ENCODE results near the gene NADK2.

The NADK2 gene

GRCh38 chr5:36273809-36274526 lies 32.2 kb upstream of the NADK2 start:
- Histone ChIP-seq H3K4me3 (ENCODE audit: insufficient read depth in 1 of 2, low read depth in 1 of 2, low read length in 2 of 2) (no peak overlapping the region), H4K8ac (ENCODE audit: low read length) (no peak overlapping the region), H3K27me3 (ENCODE audit: control insufficient read depth in 1 of 2, insufficient read depth in 1 of 2, low read length in 2 of 2) (no peaks in the 10 kb centered on the region), H3K23ac (ENCODE audit: low read length in 2 of 2) (no peak overlapping the region), H2BK120ac (ENCODE audit: low read depth, low read length) (no peak overlapping the region), H4K91ac (ENCODE audit: low read length) (no peak overlapping the region), H3K79me1 (replicated peaks; ENCODE audit: low read length, poor library complexity, severe bottlenecking) (no peaks in the 10 kb centered on the region), H2AK5ac (ENCODE audit: low read length, severe bottlenecking) (no peak overlapping the region), H2AFZ (ENCODE audit: low read depth, low read length) (no peak overlapping the region), H2BK12ac (ENCODE audit: low read length in 2 of 2) (no peak overlapping the region), H3K9me3 (ENCODE audit: control insufficient read depth, low read length) (no peaks in the 10 kb centered on the region), H3K14ac (ENCODE audit: low read length in 2 of 2) (no peak overlapping the region), H2BK15ac (ENCODE audit: low read depth, poor library complexity, severe bottlenecking) (no peak overlapping the region), H3K4ac (ENCODE audit: low read depth in 1 of 2, low read length in 2 of 2) (no peak overlapping the region), H3K36me3 (ENCODE audit: control insufficient read depth in 1 of 2, insufficient read depth in 2 of 2, low read depth in 1 of 2, low read length in 2 of 2) (no peaks in the 10 kb centered on the region), H3K27ac (ENCODE audit: low read length, poor library complexity, severe bottlenecking) (no peak overlapping the region), H3K9ac (ENCODE audit: low read length) (no peak overlapping the region), H3K4me1 (ENCODE audit: control insufficient read depth, insufficient read depth, low read depth, low read length) (no peaks in the 10 kb centered on the region), H3K4me2 (ENCODE audit: low read length, poor library complexity, severe bottlenecking) (no peak overlapping the region), H3K18ac (ENCODE audit: low read depth in 1 of 2, low read length in 2 of 2) (no peak overlapping the region), H2BK5ac (ENCODE audit: low read depth, low read length, poor library complexity, severe bottlenecking) (no peak overlapping the region)
- WGBS, result 74% methylated on average over 4 of the region's 6 CpGs
- no peak for DNase-seq

- Histone ChIP-seq H3K18ac (ENCODE audit: low read depth in 1 of 2, low read length in 2 of 2) (no peak overlapping the region), H4K8ac (ENCODE audit: low read length) (no peak overlapping the region), H3K4me2 (ENCODE audit: low read length, poor library complexity, severe bottlenecking) (no peak overlapping the region), H3K4me3 (ENCODE audit: insufficient read depth in 1 of 2, low read depth in 1 of 2, low read length in 2 of 2) (no peak overlapping the region), H3K27me3 (ENCODE audit: control insufficient read depth in 1 of 2, insufficient read depth in 1 of 2, low read length in 2 of 2) (no peaks in the 10 kb centered on the region), H2BK5ac (ENCODE audit: low read depth, low read length, poor library complexity, severe bottlenecking) (no peak overlapping the region), H2AFZ (ENCODE audit: low read depth, low read length) (no peak overlapping the region), H3K23ac (ENCODE audit: low read length in 2 of 2) (no peak overlapping the region), H3K14ac (ENCODE audit: low read length in 2 of 2) (no peak overlapping the region), H3K9me3 (ENCODE audit: control insufficient read depth, low read length) (no peaks in the 10 kb centered on the region), H3K4me1 (ENCODE audit: control insufficient read depth, insufficient read depth, low read depth, low read length) (no peaks in the 10 kb centered on the region), H3K4ac (ENCODE audit: low read depth in 1 of 2, low read length in 2 of 2) (no peak overlapping the region), H2BK12ac (ENCODE audit: low read length in 2 of 2) (no peak overlapping the region), H3K9ac (ENCODE audit: low read length) (no peak overlapping the region), H3K27ac (ENCODE audit: low read length, poor library complexity, severe bottlenecking) (no peak overlapping the region), H3K79me1 (replicated peaks; ENCODE audit: low read length, poor library complexity, severe bottlenecking) (no peaks in the 10 kb centered on the region), H2BK120ac (ENCODE audit: low read depth, low read length) (no peak overlapping the region), H4K91ac (ENCODE audit: low read length) (no peak overlapping the region), H2AK5ac (ENCODE audit: low read length, severe bottlenecking) (no peak overlapping the region), H2BK15ac (ENCODE audit: low read depth, poor library complexity, severe bottlenecking) (no peak overlapping the region), H3K36me3 (ENCODE audit: control insufficient read depth in 1 of 2, insufficient read depth in 2 of 2, low read depth in 1 of 2, low read length in 2 of 2) (no peaks in the 10 kb centered on the region)
- 92% methylated on average over 2 of the region's 2 CpGs for WGBS
- DNase-seq, result no peak
Measured at GRCh38 chr5:36272136-36272690, 30.5 kb upstream of the NADK2 start.

GRCh38 chr5:36270876-36271575 lies 29.3 kb upstream of the NADK2 start:
- Histone ChIP-seq H4K91ac (ENCODE audit: low read length) (no peak overlapping the region), H3K4ac (ENCODE audit: low read depth in 1 of 2, low read length in 2 of 2) (no peak overlapping the region), H3K27me3 (ENCODE audit: control insufficient read depth in 1 of 2, insufficient read depth in 1 of 2, low read length in 2 of 2) (no peaks in the 10 kb centered on the region), H3K79me1 (replicated peaks; ENCODE audit: low read length, poor library complexity, severe bottlenecking) (no peaks in the 10 kb centered on the region), H3K23ac (ENCODE audit: low read length in 2 of 2) (no peak overlapping the region), H2BK5ac (ENCODE audit: low read depth, low read length, poor library complexity, severe bottlenecking) (no peak overlapping the region), H3K14ac (ENCODE audit: low read length in 2 of 2) (no peak overlapping the region), H3K9ac (ENCODE audit: low read length) (no peak overlapping the region), H2AFZ (ENCODE audit: low read depth, low read length) (no peak overlapping the region), H2BK15ac (ENCODE audit: low read depth, poor library complexity, severe bottlenecking) (no peak overlapping the region), H3K4me1 (ENCODE audit: control insufficient read depth, insufficient read depth, low read depth, low read length) (no peaks in the 10 kb centered on the region), H2AK5ac (ENCODE audit: low read length, severe bottlenecking) (no peak overlapping the region), H3K4me3 (ENCODE audit: insufficient read depth in 1 of 2, low read depth in 1 of 2, low read length in 2 of 2) (no peak overlapping the region), H3K4me2 (ENCODE audit: low read length, poor library complexity, severe bottlenecking) (no peak overlapping the region), H3K27ac (ENCODE audit: low read length, poor library complexity, severe bottlenecking) (no peak overlapping the region), H4K8ac (ENCODE audit: low read length) (no peak overlapping the region), H2BK120ac (ENCODE audit: low read depth, low read length) (no peak overlapping the region), H3K36me3 (ENCODE audit: control insufficient read depth in 1 of 2, insufficient read depth in 2 of 2, low read depth in 1 of 2, low read length in 2 of 2) (no peaks in the 10 kb centered on the region), H2BK12ac (ENCODE audit: low read length in 2 of 2) (no peak overlapping the region), H3K18ac (ENCODE audit: low read depth in 1 of 2, low read length in 2 of 2) (no peak overlapping the region), H3K9me3 (ENCODE audit: control insufficient read depth, low read length) (no peaks in the 10 kb centered on the region)
- WGBS, result 100% methylated on average over 2 of the region's 3 CpGs
- no peak for DNase-seq

- H3K4me1 ChIP-seq (ENCODE audit: control insufficient read depth, insufficient read depth, low read depth, low read length), result no peaks in the 10 kb centered on the region
- H3K36me3 ChIP-seq (ENCODE audit: control insufficient read depth in 1 of 2, insufficient read depth in 2 of 2, low read depth in 1 of 2, low read length in 2 of 2), result no peaks in the 10 kb centered on the region
- no peak for DNase-seq
- H3K27me3 ChIP-seq (ENCODE audit: control insufficient read depth in 1 of 2, insufficient read depth in 1 of 2, low read length in 2 of 2), result no peaks in the 10 kb centered on the region
- H2BK12ac ChIP-seq (ENCODE audit: low read length in 2 of 2), result no peak overlapping the region
- no peak overlapping the region for H3K4me2 ChIP-seq (ENCODE audit: low read length, poor library complexity, severe bottlenecking)
- H2AFZ ChIP-seq (ENCODE audit: low read depth, low read length), result no peak overlapping the region
- H3K14ac ChIP-seq (ENCODE audit: low read length in 2 of 2), result no peak overlapping the region
- H2BK15ac ChIP-seq (ENCODE audit: low read depth, poor library complexity, severe bottlenecking), result no peak overlapping the region
- no peak overlapping the region for H2BK5ac ChIP-seq (ENCODE audit: low read depth, low read length, poor library complexity, severe bottlenecking)
- no peak overlapping the region for H3K9ac ChIP-seq (ENCODE audit: low read length)
- no peak overlapping the region for H4K91ac ChIP-seq (ENCODE audit: low read length)
- H3K18ac ChIP-seq (ENCODE audit: low read depth in 1 of 2, low read length in 2 of 2), result no peak overlapping the region
- 95% methylated on average over 3 of the region's 3 CpGs for WGBS
- no peak overlapping the region for H3K4me3 ChIP-seq (ENCODE audit: insufficient read depth in 1 of 2, low read depth in 1 of 2, low read length in 2 of 2)
- H2AK5ac ChIP-seq (ENCODE audit: low read length, severe bottlenecking), result no peak overlapping the region
- H4K8ac ChIP-seq (ENCODE audit: low read length), result no peak overlapping the region
- H3K4ac ChIP-seq (ENCODE audit: low read depth in 1 of 2, low read length in 2 of 2), result no peak overlapping the region
- H3K79me1 ChIP-seq (replicated peaks; ENCODE audit: low read length, poor library complexity, severe bottlenecking), result no peaks in the 10 kb centered on the region
- no peak overlapping the region for H3K27ac ChIP-seq (ENCODE audit: low read length, poor library complexity, severe bottlenecking)
- H3K9me3 ChIP-seq (ENCODE audit: control insufficient read depth, low read length), result no peaks in the 10 kb centered on the region
- H3K23ac ChIP-seq (ENCODE audit: low read length in 2 of 2), result no peak overlapping the region
- H2BK120ac ChIP-seq (ENCODE audit: low read depth, low read length), result no peak overlapping the region
Measured at GRCh38 chr5:36270175-36270574, 28.4 kb upstream of the NADK2 start.
